ENCODE measurements around the gene SNN.

SNN gene

DNA sequence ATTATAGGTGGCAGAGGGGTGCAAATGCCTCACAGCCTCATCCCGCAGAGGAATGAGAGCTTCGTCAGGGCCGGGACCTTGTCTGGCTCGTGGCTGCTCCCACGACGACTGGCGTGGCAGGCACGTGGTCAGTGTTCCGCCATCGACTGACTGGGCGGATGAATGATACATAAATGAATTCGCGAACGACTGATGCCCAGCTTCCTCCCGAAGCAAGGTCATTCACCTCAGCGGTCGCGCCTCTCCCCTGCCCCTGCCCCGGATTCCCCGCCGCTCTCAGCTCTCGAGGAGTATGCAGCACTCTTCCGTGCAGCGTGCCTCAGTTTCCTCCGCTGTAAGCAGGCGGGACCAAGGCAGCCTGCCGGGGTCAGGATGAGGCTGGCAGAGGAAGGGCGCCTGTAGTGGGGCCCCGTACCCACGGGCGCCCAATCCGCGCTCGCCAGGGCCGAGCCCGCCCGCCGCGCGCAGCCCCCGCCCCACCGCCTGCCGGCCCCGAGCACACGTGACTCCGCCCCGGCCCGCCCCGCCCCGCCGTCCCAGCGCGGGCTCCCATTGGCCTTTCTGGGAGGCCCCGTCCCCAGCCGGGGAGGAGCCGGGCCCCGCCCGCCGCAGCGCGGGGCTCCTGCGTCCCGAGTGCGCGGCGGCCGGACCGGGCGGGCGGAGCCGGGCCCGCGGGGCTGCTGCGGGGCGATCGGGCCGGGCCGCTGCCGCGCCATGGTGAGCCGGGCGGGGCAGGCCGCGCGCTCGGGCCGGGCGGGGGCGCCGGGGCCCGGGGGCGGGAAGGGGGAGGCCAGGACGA is at the start of gene SNN:
Gene SNN, plus strand, starts transcription at position 632 of the 799 bp plus-strand sequence. CDS start 7,605 bp downstream, outside the sequence.
- DNase-seq (ENCODE audit: low read depth in 2 of 2), result peak; percentile 66 to 71

DNA sequence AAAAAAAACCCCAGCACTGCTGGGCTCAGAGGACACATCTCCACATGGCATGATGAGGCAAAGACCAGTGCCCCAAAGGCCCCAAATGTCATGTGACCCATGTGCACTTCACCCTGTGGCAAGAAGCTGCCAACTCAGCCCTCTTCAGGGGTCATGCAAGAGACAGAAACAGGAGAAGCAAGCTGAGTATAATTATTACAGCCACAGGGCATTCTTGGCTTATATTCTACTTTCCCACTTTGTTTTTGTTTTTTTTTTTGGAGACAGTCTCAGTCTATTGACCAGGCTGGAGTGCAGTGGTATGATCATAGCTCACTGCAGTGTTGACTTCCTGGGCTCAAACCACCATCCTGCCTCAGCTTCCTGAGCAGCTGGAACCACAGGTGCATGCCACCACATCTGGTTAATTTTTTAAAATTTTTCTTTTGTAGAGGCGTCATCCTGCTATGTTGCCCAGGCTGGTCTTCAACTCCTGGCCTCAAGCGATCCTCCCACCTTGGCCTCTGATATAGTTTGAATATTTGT is 48.9 kb upstream of the SNN start:
- DNase-seq (ENCODE audit: low read depth in 2 of 2), result no peak

DNA sequence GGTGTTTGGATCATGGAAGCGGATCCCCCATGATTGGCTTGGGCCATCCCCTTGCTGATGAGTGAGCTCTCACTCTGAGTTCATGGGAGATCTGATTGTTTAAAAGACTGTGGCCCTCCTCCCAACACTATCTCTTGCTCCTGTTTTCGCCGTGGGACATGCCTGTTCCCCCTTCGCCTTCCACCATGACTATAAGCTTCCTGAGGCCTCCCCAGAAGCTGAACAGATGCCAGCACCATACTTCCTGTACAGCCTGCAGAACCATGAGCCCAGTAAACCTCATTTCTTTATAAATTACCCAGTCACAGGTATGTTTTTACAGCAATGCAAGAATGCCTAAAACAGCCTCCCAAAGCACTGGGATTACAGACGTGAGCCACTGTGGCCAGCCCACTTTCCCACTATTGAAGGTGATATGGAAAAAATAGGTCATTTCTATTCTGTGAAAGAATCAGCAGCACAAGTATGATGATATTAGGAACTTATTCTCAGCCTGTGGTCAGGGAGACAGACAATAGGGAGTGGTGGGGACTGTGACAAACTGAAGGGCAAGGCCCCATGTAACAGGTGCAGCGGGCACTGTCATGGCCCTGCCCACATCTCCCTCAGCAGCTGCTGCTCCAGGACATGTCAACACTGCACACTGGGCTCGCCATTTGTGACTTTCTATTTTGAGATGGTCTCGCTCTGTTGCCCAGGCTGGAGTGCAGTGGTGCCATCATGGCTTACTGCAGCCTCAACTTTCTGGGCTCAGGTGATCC is 47.8 kb upstream of the SNN start:
- DNase-seq (ENCODE audit: low read depth in 2 of 2), result no peak

DNA sequence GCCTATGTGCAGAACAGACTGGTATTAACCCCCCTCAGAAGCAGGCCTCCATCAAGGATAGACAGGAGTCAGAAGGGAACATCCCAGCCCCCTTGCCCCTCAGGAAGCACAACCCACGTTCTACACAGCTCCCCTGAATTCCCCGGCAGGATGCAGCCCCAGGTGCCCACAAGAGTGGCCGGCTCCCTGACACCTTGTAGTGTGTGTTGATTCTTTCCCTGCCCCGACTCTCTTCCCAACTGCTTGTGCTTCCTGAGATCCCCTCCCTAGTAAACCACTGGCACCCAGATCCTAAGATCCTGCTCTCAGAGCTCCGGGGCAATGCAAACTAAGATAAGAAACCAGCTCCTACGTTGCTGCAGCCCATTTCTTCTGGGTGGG is 46.7 kb upstream of the SNN start:
- DNase-seq (ENCODE audit: low read depth in 2 of 2), result no peak

DNA sequence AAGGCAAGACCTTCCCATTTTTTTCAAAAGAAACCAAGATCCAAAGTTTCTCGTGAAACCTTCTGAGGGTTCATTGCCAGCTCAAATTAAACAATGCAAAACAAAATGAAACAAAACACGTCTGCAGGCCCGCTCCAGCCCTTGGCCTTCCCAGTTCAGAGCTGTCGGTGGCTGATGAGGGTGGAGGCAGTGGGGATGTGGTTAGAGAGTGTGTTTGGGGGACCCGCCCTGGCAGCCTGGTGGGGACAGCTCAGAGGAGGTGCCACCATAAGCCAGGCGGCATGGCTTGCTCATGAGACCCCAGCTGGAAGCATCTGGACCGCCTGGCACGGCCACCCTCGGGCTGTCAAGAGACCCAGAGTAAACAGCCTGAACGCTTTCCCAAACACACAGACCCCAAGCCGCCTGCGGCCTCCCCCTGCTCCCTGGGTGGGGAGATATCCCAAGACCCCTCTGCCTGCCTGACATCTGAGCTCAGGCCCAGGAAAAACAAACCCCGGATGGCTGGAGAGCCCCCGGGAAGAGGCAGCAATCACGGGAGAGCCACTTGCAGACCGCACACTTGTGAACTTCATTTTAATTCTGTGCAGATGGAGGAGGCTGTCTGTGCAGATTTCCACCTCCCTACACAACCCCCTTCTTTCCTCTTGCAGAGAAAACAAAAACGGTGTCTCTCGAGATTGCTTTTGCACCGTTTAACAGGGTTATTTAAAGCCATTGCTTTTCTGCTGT is 46.2 kb upstream of the SNN start:
- peak in 1 of 2 donors; percentile 26 for DNase-seq (ENCODE audit: low read depth in 2 of 2)

DNA sequence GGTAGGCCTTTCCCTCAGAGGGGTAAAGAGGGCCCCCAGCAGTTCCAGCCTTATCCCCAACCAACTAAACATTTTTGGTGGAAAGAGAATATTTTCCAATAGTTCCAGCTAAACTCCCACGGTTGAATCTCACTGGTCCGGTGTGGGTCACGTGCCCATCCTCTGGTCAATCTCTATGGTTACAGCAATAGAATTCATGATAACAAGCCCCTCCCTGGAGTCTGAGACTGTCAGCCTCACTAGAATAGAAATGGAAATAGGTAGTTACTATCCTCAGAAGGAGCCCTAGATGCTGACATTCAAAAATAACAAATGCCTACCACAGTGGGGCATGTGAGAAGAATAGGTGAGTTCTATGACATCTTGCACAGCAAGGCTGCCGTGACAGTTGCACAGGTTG is 44.0 kb upstream of the SNN start:
- no peak for DNase-seq (ENCODE audit: low read depth in 2 of 2)

DNA sequence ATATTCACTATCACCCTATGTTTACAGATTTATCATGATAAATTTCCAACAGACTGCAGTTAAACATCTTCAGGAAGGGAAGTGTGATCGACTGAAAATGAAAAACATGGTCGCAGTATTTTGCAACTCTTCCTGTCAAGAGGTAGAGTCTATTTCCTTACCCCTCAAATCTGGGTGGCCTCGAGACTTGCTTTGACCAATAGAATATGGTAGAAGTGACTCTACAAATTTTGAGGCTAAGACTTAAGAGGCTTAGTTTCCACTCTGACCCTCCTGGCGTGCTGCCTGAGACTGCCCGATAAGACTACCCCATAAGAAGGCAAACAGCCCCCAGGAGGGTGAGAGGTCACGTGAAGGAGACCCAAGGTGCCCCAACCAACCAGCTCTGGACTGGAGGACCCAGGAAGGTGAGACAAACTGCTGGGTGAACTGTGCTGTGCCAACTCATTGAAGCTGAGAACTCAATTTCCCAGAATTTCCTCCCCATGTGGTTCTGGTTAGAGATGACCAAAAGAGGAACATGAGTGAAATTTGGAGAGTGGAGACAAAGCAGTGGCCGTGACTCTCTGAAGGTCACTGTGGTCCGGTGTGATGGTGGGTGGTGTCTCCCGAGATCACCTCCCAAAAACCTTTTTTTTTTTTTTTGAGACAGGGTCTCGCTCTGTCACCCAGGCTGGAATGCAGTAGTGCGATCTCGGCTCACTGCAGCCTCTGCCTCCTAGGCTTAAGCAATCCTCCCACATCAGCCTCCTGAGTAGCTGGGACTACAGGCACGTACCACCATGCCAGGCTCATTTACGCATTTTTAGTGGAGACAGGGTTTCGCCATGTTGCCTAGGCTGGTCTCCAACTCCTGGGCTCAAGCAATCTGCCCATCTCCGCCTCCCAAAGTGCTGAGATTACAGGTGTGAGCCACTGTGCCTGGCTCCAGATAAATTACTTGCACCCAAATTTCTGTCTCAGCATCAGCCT is 43.3 kb upstream of the SNN start:
- DNase-seq (ENCODE audit: low read depth in 2 of 2), result no peak

DNA sequence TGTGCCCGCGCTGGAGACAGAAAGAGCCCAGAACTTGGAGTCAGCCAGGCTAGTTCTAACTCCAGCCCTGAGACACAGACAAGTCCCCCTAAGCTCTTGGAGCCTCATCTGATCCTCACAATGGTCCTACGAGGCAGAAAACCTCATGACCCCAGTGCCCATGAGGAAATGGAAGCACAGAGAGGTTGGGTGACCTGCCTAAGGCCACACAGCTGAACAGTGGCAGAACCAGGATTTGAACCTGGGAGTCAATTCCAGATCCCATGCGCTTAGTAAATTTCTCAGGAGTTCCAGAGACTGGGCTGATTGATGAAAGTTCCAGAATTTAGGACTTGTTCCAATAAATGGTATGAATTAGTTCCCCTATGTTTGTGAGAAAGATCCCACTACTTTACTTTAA is 42.5 kb upstream of the SNN start:
- no peak for DNase-seq (ENCODE audit: low read depth in 2 of 2)

DNA sequence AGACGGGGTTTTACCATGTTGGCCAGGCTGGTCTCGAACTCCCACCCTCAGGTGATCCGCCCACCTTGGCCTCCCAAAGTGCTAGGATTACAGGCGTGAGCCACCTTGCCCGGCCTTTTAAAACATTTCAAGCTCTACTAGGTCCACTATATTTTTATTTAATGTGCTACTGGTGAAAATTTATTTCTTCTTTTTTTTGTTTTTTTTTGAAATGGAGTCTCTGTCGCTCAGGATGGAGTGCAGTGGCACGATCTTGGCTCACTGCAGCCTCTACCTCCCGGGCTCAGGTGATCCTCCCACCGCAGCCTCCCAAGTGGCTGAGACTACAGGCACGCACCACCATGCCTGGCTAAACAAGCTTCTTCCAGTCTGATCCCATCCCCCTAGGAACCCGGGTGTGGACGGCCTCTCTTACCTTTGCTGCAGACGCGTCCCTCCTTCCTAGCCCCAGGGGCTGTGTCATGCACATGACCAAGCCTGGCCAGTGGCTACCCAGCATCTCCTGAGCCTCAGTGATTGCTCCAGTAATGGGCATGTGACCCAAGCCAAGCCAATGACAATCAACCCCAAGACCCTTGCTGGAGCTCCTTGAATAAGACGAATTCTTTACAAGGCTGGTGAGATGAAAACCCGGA is 41.5 kb upstream of the SNN start:
- no peak for DNase-seq (ENCODE audit: low read depth in 2 of 2)

DNA sequence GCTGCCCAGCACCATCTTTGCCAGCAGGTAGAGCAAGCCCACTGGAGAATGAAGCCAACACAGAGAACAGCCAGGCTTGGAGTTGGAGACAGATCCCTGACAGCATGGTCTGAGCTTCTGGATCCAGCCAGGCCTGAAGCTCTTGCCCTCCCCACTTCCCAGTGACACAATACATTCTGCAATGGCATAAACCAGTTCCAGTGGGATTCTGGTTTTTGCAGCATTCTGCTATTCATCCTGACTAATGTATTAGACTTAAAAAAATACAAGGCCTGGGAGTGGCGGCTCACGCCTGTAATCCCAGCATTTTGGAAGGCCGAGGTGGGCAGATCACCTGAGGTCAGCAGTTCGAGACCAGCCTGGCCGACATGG is 41.0 kb upstream of the SNN start:
- DNase-seq (ENCODE audit: low read depth in 2 of 2), result no peak

DNA sequence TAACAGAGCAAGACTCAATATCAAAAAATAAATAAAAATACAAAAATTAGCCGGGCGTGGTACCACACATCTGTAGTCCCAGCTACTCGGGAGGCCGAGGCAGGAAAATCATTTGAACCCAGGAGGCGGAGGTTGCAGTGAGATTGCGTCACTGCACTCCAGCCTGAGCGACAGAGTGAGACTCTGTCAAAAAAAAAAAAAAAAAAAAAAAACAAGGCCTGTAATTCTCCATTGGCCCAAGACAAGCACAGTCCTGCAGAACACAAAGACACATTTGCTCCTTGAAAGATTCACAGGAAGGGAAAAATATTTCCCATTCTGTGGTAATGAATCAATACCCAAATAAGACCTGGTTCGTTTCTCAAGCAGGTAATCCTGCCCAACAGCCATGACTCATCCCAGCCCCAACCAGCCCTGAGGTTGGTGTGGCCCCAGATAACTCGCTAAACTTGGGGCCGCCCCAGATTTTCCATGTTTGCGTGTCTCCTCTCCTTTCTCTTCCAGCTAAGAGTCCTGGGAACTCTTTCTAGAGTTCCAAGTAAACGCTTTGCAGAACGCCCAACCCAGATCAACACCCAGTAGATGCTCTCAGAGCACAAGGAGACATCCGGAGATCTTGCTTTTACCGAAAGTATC is 40.3 kb upstream of the SNN start:
- no peak for DNase-seq (ENCODE audit: low read depth in 2 of 2)

DNA sequence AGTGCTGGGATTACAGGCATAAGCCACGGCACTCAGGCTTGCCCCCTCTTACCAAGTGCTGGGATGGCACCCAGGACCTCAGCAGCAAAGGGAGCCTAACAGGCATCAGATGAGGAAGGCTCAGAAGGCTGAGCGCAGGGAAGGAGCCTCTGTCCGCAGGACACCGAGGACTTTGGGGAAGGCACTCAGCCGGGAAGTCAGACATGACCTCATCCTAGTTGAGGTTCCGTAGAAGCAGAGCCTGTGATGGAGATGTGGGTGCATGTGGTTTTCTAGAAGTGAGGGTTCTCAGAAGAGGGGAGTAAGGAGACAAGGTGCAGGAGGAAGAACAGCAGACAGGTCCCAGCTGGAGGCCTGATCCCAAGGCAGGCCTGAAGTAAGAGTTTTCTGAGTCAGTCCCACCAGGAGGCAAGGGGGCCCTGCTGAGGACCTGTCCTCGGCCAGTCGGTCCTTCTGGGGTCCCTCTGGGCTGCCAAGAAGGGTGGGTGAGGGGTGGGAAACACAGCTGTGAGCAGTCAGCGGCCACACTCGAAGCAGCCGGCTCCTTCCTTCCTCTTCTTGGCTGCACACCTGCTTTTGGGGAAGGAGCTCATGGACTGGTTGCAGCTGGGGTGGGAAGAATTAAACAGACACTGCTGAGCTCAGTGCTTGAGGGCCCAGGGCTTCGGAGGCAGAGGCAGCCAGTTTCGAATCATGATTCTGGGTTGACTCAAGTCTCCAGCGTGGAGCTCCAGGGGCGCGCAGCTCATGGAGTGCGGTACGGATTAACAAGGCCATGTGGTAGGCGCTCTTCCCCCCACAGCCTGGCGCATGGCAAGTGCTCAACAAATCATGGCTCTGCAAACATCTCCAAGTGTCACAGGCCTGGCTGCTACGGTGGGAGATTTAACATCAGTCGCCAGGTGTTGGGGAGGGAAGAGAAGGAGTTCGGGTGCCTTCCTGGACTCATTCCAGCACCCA is 38.9 kb upstream of the SNN start:
- DNase-seq (ENCODE audit: low read depth in 2 of 2), result no peak

DNA sequence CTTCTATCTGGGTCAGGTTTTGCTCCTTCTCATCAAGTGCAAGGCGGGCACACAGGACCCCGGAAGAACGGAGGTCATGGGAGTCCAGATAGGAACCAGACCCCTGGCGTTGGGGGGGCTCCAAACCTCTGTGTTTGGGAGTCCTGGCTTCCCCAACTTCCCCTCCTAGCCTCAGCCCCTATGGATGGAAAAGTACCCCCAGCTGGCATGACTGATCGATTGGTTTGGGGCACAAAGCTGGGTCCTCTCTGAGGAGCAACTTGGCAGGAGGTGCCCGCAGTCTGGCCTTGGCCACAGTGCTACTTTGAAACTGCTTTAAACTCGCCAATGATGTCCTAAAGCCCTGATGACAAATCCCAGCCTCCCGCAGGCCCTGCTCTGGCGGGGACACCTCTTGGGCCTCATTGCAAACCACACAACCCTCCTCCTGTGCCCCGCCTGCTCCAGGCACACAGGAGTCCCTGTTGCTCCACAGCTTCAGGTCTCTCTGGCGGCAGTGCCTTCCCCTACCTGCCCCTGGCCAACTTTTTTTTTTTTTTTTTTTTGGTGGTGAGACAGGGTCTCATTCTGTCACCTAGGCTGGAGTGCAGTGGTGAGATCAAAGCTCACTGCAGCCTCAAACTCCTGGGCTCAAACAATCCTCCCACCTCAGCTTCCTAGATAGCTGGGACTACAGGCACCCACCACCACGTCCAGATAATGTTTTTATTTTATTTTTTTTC is 38.0 kb upstream of the SNN start:
- DNase-seq (ENCODE audit: low read depth in 2 of 2), result no peak

DNA sequence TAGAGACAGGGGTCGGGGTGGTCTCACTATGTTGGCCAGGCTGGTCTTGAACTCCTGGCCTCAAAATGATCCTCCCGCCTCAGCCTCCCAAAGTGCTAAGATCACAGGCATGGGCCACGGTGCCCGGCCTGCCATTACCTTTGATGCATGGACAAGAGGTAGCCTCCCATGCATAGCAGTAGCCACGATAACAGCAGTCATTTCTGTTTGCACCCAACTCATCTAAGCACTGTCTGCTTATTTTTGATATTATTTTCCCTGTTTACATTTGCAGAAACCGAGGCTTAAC is 37.5 kb upstream of the SNN start:
- DNase-seq (ENCODE audit: low read depth in 2 of 2), result no peak

DNA sequence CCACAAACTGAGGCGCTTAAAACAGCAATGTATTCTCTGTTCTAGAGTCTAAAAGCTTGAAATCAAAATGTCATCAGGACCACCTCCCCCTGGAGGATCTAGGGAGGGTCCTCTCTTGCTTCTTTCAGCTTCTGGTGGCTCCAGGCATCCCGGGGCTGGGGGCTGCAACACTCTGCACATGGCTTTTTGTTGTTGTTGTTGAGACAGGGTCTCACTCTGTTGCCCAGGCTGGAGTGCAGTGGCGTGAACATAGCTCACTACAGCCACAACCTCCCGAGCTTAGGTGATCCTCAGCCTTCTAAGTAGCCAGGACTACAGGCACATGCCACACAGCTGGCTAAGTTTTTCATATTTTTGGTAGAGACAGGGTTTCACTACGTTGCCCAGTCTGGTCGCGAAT is 37.0 kb upstream of the SNN start:
- no peak for DNase-seq (ENCODE audit: low read depth in 2 of 2)

DNA sequence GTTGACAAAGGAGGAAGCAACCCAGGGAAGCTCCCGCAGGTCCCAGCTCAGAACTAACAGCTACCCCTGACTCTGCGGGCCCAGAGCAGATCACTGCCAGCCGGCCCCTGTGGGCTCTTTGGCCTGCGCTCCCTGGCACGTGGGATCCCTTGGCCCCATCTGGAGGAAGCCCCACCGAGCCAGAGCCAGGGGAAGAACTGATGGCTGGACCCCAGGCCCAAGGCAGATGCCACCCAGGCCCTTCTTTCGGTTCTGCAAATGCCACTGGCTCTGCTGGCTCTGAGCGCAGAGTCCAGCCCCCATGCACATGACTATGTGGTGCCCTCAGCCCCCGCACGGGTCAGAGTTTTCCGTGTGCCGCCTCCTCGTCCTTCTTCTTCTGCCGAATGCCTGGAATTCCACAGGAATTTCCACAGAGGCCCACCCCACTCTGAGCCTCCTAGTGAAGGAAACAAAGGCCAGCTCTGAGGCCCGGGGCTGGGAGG is 35.8 kb upstream of the SNN start:
- DNase-seq (ENCODE audit: low read depth in 2 of 2), result no peak

DNA sequence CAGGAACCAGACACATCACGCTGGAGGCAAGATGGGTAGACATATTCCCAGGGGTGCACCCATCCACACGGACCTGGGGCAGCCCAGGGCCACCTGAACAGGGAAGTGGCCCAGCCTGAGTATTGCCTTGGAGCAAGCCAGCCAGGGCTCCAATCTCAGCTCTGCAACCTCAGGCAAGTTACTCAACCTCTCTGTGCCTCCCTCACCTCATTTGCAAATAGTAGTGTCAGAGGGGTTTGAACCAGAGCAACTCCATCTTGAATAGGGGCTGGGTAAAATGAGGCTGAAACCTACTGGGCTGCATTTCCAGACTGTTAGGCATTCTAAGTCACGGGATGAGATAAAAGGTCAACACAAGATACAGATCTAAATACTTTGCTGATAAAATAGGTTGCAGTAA is 35.1 kb upstream of the SNN start:
- DNase-seq (ENCODE audit: low read depth in 2 of 2), result no peak

DNA sequence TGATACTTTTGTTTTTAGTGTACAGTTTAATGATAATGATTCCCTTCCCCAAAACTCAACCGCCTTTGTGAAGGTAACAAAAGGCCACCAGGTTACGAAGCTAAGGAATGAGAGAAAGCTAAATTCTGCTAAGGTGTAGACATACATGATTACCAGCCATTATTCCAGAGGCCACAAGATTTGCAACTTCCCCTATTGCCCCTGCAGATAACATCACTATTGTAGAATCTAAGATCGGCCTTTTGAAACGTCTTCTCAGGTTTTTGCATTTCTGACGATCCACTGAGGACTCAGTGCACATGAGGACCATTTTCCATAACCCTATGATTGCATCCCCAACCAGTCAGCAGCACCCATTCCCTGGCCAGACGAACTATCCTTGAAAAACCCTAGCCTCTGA is 33.9 kb upstream of the SNN start:
- no peak for DNase-seq (ENCODE audit: low read depth in 2 of 2)

Data from activated CD8-positive, alpha-beta memory T cell treated with anti-CD3 and anti-CD28 coated beads for 4 hours (primary cell).